ENCODE results near the gene CAB39L. TPM values are rescaled to one million over a fixed set of nuclear protein-coding genes. Genes with fewer than 3 reads are reported as not detected.

The CAB39L gene
- polyA plus RNA-seq, 1 of the 3 experiments (the other 2 are of a cell fraction), result 2.6 TPM

DNA sequence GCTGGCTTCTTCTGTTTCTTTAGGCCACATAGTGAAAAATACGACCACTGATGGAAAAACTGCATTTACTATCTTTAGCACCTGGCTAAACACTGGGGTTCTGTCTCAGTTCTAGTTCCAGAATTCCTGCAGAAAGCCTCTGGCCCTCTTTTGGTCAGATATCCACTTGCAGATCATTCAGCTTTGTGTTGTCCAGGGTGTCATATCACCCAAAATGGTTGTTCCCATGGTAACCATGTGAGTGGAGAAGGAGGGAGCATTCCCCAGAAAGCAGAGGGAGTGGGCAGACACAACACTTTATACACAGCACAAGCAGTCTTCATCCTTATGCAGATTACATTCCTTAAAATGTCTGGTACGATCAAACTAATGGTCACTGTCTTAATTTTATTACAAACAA is 73.5 kb downstream of the CAB39L start:
- no peak overlapping the region for H3K4me3 ChIP-seq (ENCODE audit: low read depth in 2 of 2, low read length in 1 of 2)
- no peak overlapping the region for H3K9ac ChIP-seq
- ChIA-PET POLR2A (no interaction called here), CTCF (no interaction called here)
- peaks cover 5% of the 10 kb centered on the region for H3F3A ChIP-seq (replicated peaks; ENCODE audit: insufficient read depth)
- H3K27me3 ChIP-seq (ENCODE audit: insufficient read depth), result no peaks in the 10 kb centered on the region
- TF ChIP-seq, protein P1, sequence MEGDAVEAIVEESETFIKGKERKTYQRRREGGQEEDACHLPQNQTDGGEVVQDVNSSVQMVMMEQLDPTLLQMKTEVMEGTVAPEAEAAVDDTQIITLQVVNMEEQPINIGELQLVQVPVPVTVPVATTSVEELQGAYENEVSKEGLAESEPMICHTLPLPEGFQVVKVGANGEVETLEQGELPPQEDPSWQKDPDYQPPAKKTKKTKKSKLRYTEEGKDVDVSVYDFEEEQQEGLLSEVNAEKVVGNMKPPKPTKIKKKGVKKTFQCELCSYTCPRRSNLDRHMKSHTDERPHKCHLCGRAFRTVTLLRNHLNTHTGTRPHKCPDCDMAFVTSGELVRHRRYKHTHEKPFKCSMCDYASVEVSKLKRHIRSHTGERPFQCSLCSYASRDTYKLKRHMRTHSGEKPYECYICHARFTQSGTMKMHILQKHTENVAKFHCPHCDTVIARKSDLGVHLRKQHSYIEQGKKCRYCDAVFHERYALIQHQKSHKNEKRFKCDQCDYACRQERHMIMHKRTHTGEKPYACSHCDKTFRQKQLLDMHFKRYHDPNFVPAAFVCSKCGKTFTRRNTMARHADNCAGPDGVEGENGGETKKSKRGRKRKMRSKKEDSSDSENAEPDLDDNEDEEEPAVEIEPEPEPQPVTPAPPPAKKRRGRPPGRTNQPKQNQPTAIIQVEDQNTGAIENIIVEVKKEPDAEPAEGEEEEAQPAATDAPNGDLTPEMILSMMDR (IDR thresholded peaks at IDR 0.05), result no peak
- TF ChIP-seq SIN3A (IDR thresholded peaks at IDR 0.05; ENCODE audit: borderline replicate concordance, low read depth, low read length), result no peak
- TF ChIP-seq MAX (IDR thresholded peaks at IDR 0.05; ENCODE audit: low read depth), result no peak
- no peak for TF ChIP-seq TAF1 (IDR thresholded peaks at IDR 0.05; ENCODE audit: borderline replicate concordance, low read depth, low read length)
- no peak for TF ChIP-seq EP300 (IDR thresholded peaks at IDR 0.05; ENCODE audit: borderline replicate concordance in 1 of 2, low read depth in 1 of 2, low read length in 1 of 2)
- no peak for TF ChIP-seq MXI1 (IDR thresholded peaks at IDR 0.05; ENCODE audit: low read depth, low read length)
- no peak for TF ChIP-seq SMC3 (IDR thresholded peaks at IDR 0.05; ENCODE audit: low read depth, low read length)
- no peak for TF ChIP-seq RAD21 (IDR thresholded peaks at IDR 0.05; ENCODE audit: low read length)
- no peak for TF ChIP-seq POLR2AphosphoS5 (IDR thresholded peaks at IDR 0.05; ENCODE audit: low read depth, low read length)
- WGBS (ENCODE audit: low lambda C conversion rate), result 86% methylated on average over 2 of the region's 2 CpGs
- H2AFZ ChIP-seq (ENCODE audit: low read depth), result no peak overlapping the region
- no peak overlapping the region for H3K4me2 ChIP-seq
- DNase-seq, result peak; percentile 16
- H3K9me3 ChIP-seq, result no peaks in the 10 kb centered on the region
- no peaks in the 10 kb centered on the region for H3K79me2 ChIP-seq (ENCODE audit: insufficient read depth)
- no peaks in the 10 kb centered on the region for H3K9me2 ChIP-seq
- H4K20me1 ChIP-seq (ENCODE audit: insufficient read depth), result no peaks in the 10 kb centered on the region
- H3K27ac ChIP-seq (ENCODE audit: low read depth in 2 of 2, low read length in 1 of 2), result no peak overlapping the region
- peaks cover 0 to 24% of the 10 kb centered on the region in 2 experiments for H3K4me1 ChIP-seq (ENCODE audit: control insufficient read depth in 1 of 2, insufficient read depth in 2 of 2, low read depth in 1 of 2, low read length in 1 of 2)
- H3K36me3 ChIP-seq (replicated peaks in 1 of 2; ENCODE audit: control insufficient read depth in 1 of 2, insufficient read depth in 2 of 2, low read length in 1 of 2), result no peaks in the 10 kb centered on the region

GRCh38 chr13:49369866-49370265 is 74.0 kb downstream of the CAB39L start:
- ChIA-PET POLR2A (no interaction called here), CTCF (no interaction called here)
- Histone ChIP-seq H3K9me3 (no peaks in the 10 kb centered on the region), H3K27ac (ENCODE audit: low read depth in 2 of 2, low read length in 1 of 2) (no peak overlapping the region), H3K4me3 (ENCODE audit: low read depth in 2 of 2, low read length in 1 of 2) (no peak overlapping the region), H3K36me3 (replicated peaks in 1 of 2; ENCODE audit: control insufficient read depth in 1 of 2, insufficient read depth in 2 of 2, low read length in 1 of 2) (no peaks in the 10 kb centered on the region), H3K9me2 (no peaks in the 10 kb centered on the region), H3K79me2 (ENCODE audit: insufficient read depth) (no peaks in the 10 kb centered on the region), H3K9ac (no peak overlapping the region), H2AFZ (ENCODE audit: low read depth) (no peak overlapping the region), H4K20me1 (ENCODE audit: insufficient read depth) (no peaks in the 10 kb centered on the region), H3K4me1 (ENCODE audit: control insufficient read depth in 1 of 2, insufficient read depth in 2 of 2, low read depth in 1 of 2, low read length in 1 of 2) (peaks cover 0 to 24% of the 10 kb centered on the region in 2 experiments), H3K27me3 (ENCODE audit: insufficient read depth) (no peaks in the 10 kb centered on the region), H3K4me2 (no peak overlapping the region), H3F3A (replicated peaks; ENCODE audit: insufficient read depth) (peaks cover 5% of the 10 kb centered on the region)
- no peak for DNase-seq
- 87% methylated on average over 4 of the region's 4 CpGs for WGBS (ENCODE audit: low lambda C conversion rate)
- no peak for TF ChIP-seq RFX5 (IDR thresholded peaks at IDR 0.05; ENCODE audit: low read length)
- TF ChIP-seq, protein P2, sequence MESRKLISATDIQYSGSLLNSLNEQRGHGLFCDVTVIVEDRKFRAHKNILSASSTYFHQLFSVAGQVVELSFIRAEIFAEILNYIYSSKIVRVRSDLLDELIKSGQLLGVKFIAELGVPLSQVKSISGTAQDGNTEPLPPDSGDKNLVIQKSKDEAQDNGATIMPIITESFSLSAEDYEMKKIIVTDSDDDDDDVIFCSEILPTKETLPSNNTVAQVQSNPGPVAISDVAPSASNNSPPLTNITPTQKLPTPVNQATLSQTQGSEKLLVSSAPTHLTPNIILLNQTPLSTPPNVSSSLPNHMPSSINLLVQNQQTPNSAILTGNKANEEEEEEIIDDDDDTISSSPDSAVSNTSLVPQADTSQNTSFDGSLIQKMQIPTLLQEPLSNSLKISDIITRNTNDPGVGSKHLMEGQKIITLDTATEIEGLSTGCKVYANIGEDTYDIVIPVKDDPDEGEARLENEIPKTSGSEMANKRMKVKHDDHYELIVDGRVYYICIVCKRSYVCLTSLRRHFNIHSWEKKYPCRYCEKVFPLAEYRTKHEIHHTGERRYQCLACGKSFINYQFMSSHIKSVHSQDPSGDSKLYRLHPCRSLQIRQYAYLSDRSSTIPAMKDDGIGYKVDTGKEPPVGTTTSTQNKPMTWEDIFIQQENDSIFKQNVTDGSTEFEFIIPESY (IDR thresholded peaks at IDR 0.05; ENCODE audit: borderline replicate concordance, low read depth), result no peak
- TF ChIP-seq, protein P3, sequence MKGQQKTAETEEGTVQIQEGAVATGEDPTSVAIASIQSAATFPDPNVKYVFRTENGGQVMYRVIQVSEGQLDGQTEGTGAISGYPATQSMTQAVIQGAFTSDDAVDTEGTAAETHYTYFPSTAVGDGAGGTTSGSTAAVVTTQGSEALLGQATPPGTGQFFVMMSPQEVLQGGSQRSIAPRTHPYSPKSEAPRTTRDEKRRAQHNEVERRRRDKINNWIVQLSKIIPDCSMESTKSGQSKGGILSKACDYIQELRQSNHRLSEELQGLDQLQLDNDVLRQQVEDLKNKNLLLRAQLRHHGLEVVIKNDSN (IDR thresholded peaks at IDR 0.05; ENCODE audit: borderline replicate concordance, low read depth), result no peak
- TF ChIP-seq CHD2 (IDR thresholded peaks at IDR 0.05; ENCODE audit: low read length, partially characterized antibody), result no peak
- TF ChIP-seq, protein P4, sequence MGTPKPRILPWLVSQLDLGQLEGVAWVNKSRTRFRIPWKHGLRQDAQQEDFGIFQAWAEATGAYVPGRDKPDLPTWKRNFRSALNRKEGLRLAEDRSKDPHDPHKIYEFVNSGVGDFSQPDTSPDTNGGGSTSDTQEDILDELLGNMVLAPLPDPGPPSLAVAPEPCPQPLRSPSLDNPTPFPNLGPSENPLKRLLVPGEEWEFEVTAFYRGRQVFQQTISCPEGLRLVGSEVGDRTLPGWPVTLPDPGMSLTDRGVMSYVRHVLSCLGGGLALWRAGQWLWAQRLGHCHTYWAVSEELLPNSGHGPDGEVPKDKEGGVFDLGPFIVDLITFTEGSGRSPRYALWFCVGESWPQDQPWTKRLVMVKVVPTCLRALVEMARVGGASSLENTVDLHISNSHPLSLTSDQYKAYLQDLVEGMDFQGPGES (IDR thresholded peaks at IDR 0.05; ENCODE audit: low read depth, low read length), result no peak
- TF ChIP-seq YY1 (IDR thresholded peaks at IDR 0.05; ENCODE audit: low read depth), result no peak
- TF ChIP-seq RAD21 (IDR thresholded peaks at IDR 0.05; ENCODE audit: low read length), result no peak
- TF ChIP-seq TCF12 (IDR thresholded peaks at IDR 0.05), result no peak
- no peak for TF ChIP-seq TAF1 (IDR thresholded peaks at IDR 0.05; ENCODE audit: borderline replicate concordance, low read depth, low read length)
- no peak for TF ChIP-seq MAX (IDR thresholded peaks at IDR 0.05; ENCODE audit: low read depth)
- no peak for TF ChIP-seq PBX3 (IDR thresholded peaks at IDR 0.05)
- no peak for TF ChIP-seq FOXJ3 (CRISPR knock-in tag; IDR thresholded peaks at IDR 0.05)
- TF ChIP-seq FOSL2 (IDR thresholded peaks at IDR 0.05; ENCODE audit: borderline replicate concordance, low read depth), result no peak
- no peak for TF ChIP-seq GATA2 (CRISPR knock-in tag; IDR thresholded peaks at IDR 0.05)
